PC-3 (cell line): ENCODE measurements around the gene YJEFN3. TPM values are rescaled to one million over a fixed set of nuclear protein-coding genes. Genes with fewer than 3 reads are reported as not detected.

Experiments used
- ATAC-seq: fragments of 200-7000 bp; cut with Tn5 transposase; 2 replicates; pipeline ENCODE4 v1.9.1; 2020; ENCODE audit warnings: mild to moderate bottlenecking, moderate library complexity
- BruUV-seq: library from RNA; stranded (reverse); fragments of 400-500 nt; replicated peaks from 2 replicates; lab custom pipeline; 2021; lab: Mats Ljungman, UMichigan
- CTCF ChIA-PET: fragments of 300-600 bp; sonication (Branson Sonifier 250); formaldehyde crosslinking; loops from one replicate; lab custom pipeline; 2022; ENCODE audit warnings: antibody characterized with exemption; lab: Charles Lee
- POLR2A ChIA-PET: fragments of 300-600 bp; sonication (Branson Sonifier 250); formaldehyde crosslinking; loops from one replicate; lab custom pipeline; 2022; ENCODE audit warnings: antibody characterized with exemption; ENCODE audit not compliant: unreplicated experiment; lab: Charles Lee
- DNase-seq: peaks from one replicate; pipeline ENCODE4 v3.0.0-alpha.2; 2015
- H2AFZ ChIP-seq: fragments of 300-600 bp; sonication (generic); 2 replicates; pipeline ENCODE4 v1.6.0; 2016; ENCODE audit warnings: antibody characterized with exemption, low read length
- H3F3A ChIP-seq: fragments of 300-600 bp; sonication (generic); one replicate; pipeline ENCODE4 v1.6.0; 2017; ENCODE audit warnings: antibody characterized with exemption, low read length, control low read depth, mild to moderate bottlenecking; ENCODE audit not compliant: unreplicated experiment
- H3K27ac ChIP-seq: fragments of 300-600 bp; sonication (generic); 2 replicates; pipeline ENCODE4 v1.5.1; 2016; ENCODE audit warnings: mild to moderate bottlenecking, low read length
- H3K27me3 ChIP-seq: fragments of 300-600 bp; sonication (generic); 2 replicates; pipeline ENCODE4 v1.6.1; 2016; ENCODE audit warnings: low read length, mixed read lengths
- H3K36me3 ChIP-seq: fragments of 300-600 bp; sonication (generic); 2 replicates; pipeline ENCODE4 v1.6.1; 2016; ENCODE audit warnings: low read depth, mixed run types, low read length, mixed read lengths
- H3K4me1 ChIP-seq: fragments of 300-600 bp; sonication (generic); 2 replicates; pipeline ENCODE4 v1.5.1; 2016; ENCODE audit warnings: low read length; ENCODE audit not compliant: insufficient read depth
- H3K4me2 ChIP-seq: fragments of 300-600 bp; sonication (generic); 2 replicates; pipeline ENCODE4 v1.6.0; 2016; ENCODE audit warnings: low read length
- H3K4me3 ChIP-seq: fragments of 300-600 bp; sonication (generic); 2 replicates; pipeline ENCODE4 v1.5.1; 2016; ENCODE audit warnings: mild to moderate bottlenecking, low read length, mixed read lengths
- H3K79me2 ChIP-seq: fragments of 300-600 bp; sonication (generic); 2 replicates; pipeline ENCODE4 v1.6.1; 2017; ENCODE audit warnings: low read length, mixed read lengths
- H3K9ac ChIP-seq: fragments of 300-600 bp; sonication (generic); 2 replicates; pipeline ENCODE4 v1.6.0; 2016; ENCODE audit warnings: mild to moderate bottlenecking, low read length
- H3K9me2 ChIP-seq: fragments of 300-600 bp; sonication (generic); replicated peaks from 2 replicates; pipeline ENCODE4 v1.6.1; 2016; ENCODE audit warnings: mixed run types, low read length, mixed read lengths
- H3K9me3 ChIP-seq: fragments of 300-600 bp; sonication (generic); 2 replicates; pipeline ENCODE4 v1.6.1; 2016; ENCODE audit warnings: low read length, mixed read lengths
- H4K20me1 ChIP-seq: fragments of 300-600 bp; sonication (generic); 2 replicates; pipeline ENCODE4 v1.6.1; 2016; ENCODE audit warnings: low read length, mixed read lengths
- EZH2 ChIP-seq: fragments of 300-600 bp; sonication (generic); IDR thresholded peaks from one replicate; pipeline ENCODE4 v1.6.1; 2017; ENCODE audit warnings: antibody characterized with exemption, mild to moderate bottlenecking, low read length; ENCODE audit not compliant: unreplicated experiment
- EZH2phosphoT487 ChIP-seq: fragments of 300-600 bp; sonication (generic); IDR thresholded peaks from 2 replicates; pipeline ENCODE4 v1.6.1; 2018; ENCODE audit warnings: mild to moderate bottlenecking, antibody characterized with exemption, low read length, borderline replicate concordance
- intact Hi-C: fragments of 100-400 bp; cut with micrococcal nuclease; formaldehyde crosslinking; loops from 2 replicates; pipeline ENCODE4 v1.9.0; 2023
- total RNA-seq: library from RNA; depleted of rRNA; stranded (reverse); fragments of >200 nt; gene quantifications from 2 replicates; pipeline ENCODE4 v1.2.3, GENCODE V29; 2014; rRNA removed
- TF ChIP-seq, protein P1 (sequence below): fragments of 300-600 bp; sonication (generic); conservative IDR thresholded peaks from 2 replicates; pipeline ENCODE4 v1.5.1; 2017; ENCODE audit warnings: antibody characterized with exemption, low read depth, mild to moderate bottlenecking, low read length

The YJEFN3 gene
- total RNA-seq, 1 experiment from 2014 or later, result 8.1 TPM

DNA sequence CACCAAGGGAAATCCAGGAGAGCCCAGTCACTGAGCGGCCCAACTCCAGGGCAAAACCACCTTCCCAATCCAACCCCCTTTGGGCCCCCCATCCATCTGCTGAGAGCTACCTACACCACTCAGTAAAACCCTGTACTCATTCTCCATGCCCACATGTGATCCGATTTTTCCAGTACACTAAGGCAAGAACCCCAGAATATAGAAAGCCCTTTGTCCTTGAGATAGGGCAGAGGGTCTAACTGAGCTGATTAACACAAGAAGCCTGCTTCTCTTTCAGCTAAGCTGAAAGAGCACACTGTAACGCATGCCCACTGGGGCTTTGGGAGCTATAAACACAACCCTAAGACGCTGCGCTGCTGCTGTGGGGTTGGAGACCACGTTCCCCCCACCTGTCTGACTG lies 53.8 kb downstream of the YJEFN3 start:
- intact Hi-C loops, result no loop called here
- ChIA-PET CTCF (no interaction called here), POLR2A (no interaction called here)
- no peak for TF ChIP-seq EZH2phosphoT487
- TF ChIP-seq EZH2, result no peak
- TF ChIP-seq, protein P1, sequence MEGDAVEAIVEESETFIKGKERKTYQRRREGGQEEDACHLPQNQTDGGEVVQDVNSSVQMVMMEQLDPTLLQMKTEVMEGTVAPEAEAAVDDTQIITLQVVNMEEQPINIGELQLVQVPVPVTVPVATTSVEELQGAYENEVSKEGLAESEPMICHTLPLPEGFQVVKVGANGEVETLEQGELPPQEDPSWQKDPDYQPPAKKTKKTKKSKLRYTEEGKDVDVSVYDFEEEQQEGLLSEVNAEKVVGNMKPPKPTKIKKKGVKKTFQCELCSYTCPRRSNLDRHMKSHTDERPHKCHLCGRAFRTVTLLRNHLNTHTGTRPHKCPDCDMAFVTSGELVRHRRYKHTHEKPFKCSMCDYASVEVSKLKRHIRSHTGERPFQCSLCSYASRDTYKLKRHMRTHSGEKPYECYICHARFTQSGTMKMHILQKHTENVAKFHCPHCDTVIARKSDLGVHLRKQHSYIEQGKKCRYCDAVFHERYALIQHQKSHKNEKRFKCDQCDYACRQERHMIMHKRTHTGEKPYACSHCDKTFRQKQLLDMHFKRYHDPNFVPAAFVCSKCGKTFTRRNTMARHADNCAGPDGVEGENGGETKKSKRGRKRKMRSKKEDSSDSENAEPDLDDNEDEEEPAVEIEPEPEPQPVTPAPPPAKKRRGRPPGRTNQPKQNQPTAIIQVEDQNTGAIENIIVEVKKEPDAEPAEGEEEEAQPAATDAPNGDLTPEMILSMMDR, result no peak
- Histone ChIP-seq H3K9ac (no peak overlapping the region), H3K4me1 (no peaks in the 10 kb centered on the region), H3F3A (no peaks in the 10 kb centered on the region), H3K27me3 (no peaks in the 10 kb centered on the region), H3K9me3 (no peaks in the 10 kb centered on the region), H4K20me1 (no peaks in the 10 kb centered on the region), H2AFZ (no peak overlapping the region), H3K4me2 (no peak overlapping the region), H3K36me3 (no peaks in the 10 kb centered on the region), H3K27ac (no peak overlapping the region), H3K4me3 (no peak overlapping the region), H3K9me2 (no peaks in the 10 kb centered on the region), H3K79me2 (no peaks in the 10 kb centered on the region)
- ATAC-seq, result no peak
- no peak for DNase-seq
- BruUV-seq, result no TSS peak

DNA sequence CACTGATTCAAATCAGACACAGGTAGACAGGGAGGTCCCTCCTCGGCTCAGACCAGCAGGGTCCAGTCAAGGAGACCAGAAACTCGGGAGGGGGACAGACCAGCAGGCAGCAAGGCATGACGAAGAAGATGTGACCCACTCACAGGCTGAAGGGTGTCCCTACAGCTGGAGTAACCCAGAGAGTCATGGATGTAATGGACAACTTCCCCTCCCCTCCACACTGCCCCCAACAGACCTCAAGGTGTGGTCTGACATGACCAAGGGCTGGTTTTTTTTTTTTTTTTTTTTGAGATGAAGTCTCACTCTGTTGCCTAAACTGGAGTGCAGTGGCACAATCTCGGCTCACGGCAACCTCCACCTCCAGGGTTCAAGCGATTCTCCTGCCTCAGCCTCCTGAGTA lies 55.6 kb downstream of the YJEFN3 start:
- Histone ChIP-seq H3K4me1 (no peaks in the 10 kb centered on the region), H3K27ac (no peak overlapping the region), H3K36me3 (no peaks in the 10 kb centered on the region), H3K27me3 (no peaks in the 10 kb centered on the region), H2AFZ (no peak overlapping the region), H3K79me2 (no peaks in the 10 kb centered on the region), H3K9ac (no peak overlapping the region), H3K4me2 (no peak overlapping the region), H3K9me2 (no peaks in the 10 kb centered on the region), H4K20me1 (no peaks in the 10 kb centered on the region), H3F3A (no peaks in the 10 kb centered on the region), H3K9me3 (no peaks in the 10 kb centered on the region), H3K4me3 (no peak overlapping the region)
- DNase-seq, result no peak
- CTCF ChIA-PET, result no interaction called here
- intact Hi-C loops, result no loop called here
- POLR2A ChIA-PET, result no interaction called here
- BruUV-seq, result no TSS peak
- TF ChIP-seq EZH2, result no peak
- TF ChIP-seq EZH2phosphoT487, result no peak
- TF ChIP-seq, protein P1, result no peak
- ATAC-seq, result no peak

Other genes with a start within 250 kb of the YJEFN3 start
- 42.1 and 44.0 TPM in 2 replicates for gene SUGP1, start 208.4 kb upstream of the YJEFN3 start, total RNA-seq
- gene MAU2, start 208.1 kb upstream of the YJEFN3 start, total RNA-seq, result 32.6 and 44.2 TPM in 2 replicates
- gene GATAD2A, start 123.2 kb upstream of the YJEFN3 start, total RNA-seq, result 104 and 143 TPM in 2 replicates
- 4.5 and 4.9 TPM in 2 replicates for gene TSSK6, start 13.4 kb upstream of the YJEFN3 start, total RNA-seq
- gene NDUFA13, start 12.7 kb upstream of the YJEFN3 start, total RNA-seq, result 380 and 481 TPM in 2 replicates
- 2.0 and 2.5 TPM in 2 replicates for gene CILP2, start 9.4 kb downstream of the YJEFN3 start, total RNA-seq
- gene PBX4, start 89.8 kb downstream of the YJEFN3 start, total RNA-seq, result 6.9 TPM in 2 replicates
- 26.6 and 31.0 TPM in 2 replicates for gene LPAR2, start 99.3 kb downstream of the YJEFN3 start, total RNA-seq
- gene GMIP, start 114.7 kb downstream of the YJEFN3 start, total RNA-seq, result 6.3 and 11.1 TPM in 2 replicates
- gene ATP13A1, start 134.8 kb downstream of the YJEFN3 start, total RNA-seq, result 48.5 and 58.2 TPM in 2 replicates
- gene ZNF101, start 139.9 kb downstream of the YJEFN3 start, total RNA-seq, result 11.0 and 11.3 TPM in 2 replicates
- gene ZNF14, start 204.2 kb downstream of the YJEFN3 start, total RNA-seq, result 2.4 and 3.0 TPM in 2 replicates